HG03039 (cell line): ENCODE data around the gene ZNF627.
"Not testable (repeated sequence)": the region's sequence is repeated elsewhere in the genome, so short reads cannot be mapped to it uniquely, and the experiment has no call there.

Experiments
- ATAC-seq: cut with Tn5 transposase; IDR thresholded peaks from one replicate; pipeline ENCODE4 v1.9.1; 2021; ENCODE audit warnings: mild to moderate bottlenecking, moderate library complexity; ENCODE audit not compliant: unreplicated experiment

Gene ZNF627

GRCh38 chr19:11620553-11620952 lies 23.3 kb downstream of the ZNF627 start:
- no peak for ATAC-seq

GRCh38 chr19:11622401-11622800 lies 25.1 kb downstream of the ZNF627 start:
- ATAC-seq: not testable (repeated sequence)

GRCh38 chr19:11624069-11624463 lies 26.8 kb downstream of the ZNF627 start:
- no peak for ATAC-seq

GRCh38 chr19:11626252-11626651 lies 29.0 kb downstream of the ZNF627 start:
- ATAC-seq: no peak

GRCh38 chr19:11633223-11633622 lies 35.9 kb downstream of the ZNF627 start:
- no peak for ATAC-seq

- not testable (repeated sequence) for ATAC-seq
Observed at GRCh38 chr19:11634018-11634662, 36.9 kb downstream of the ZNF627 start.

GRCh38 chr19:11639245-11639601 lies 41.9 kb downstream of the ZNF627 start:
- no peak for ATAC-seq

GRCh38 chr19:11639602-11640471 lies 42.6 kb downstream of the ZNF627 start:
- ATAC-seq: peak; percentile 95

- no peak for ATAC-seq
Observed at GRCh38 chr19:11641244-11641643, 44.0 kb downstream of the ZNF627 start.

GRCh38 chr19:11642902-11643301 lies 45.6 kb downstream of the ZNF627 start:
- ATAC-seq: no peak

GRCh38 chr19:11649941-11650340 lies 52.7 kb downstream of the ZNF627 start:
- ATAC-seq: no peak

GRCh38 chr19:11651062-11651461 lies 53.8 kb downstream of the ZNF627 start:
- ATAC-seq: no peak

GRCh38 chr19:11652056-11652455 lies 54.8 kb downstream of the ZNF627 start:
- no peak for ATAC-seq

- no peak for ATAC-seq
Observed at GRCh38 chr19:11652492-11652891, 55.2 kb downstream of the ZNF627 start.

GRCh38 chr19:11656535-11656934 lies 59.3 kb downstream of the ZNF627 start:
- ATAC-seq: no peak

GRCh38 chr19:11657307-11657706 lies 60.0 kb downstream of the ZNF627 start:
- ATAC-seq: no peak

- ATAC-seq: no peak
Observed at GRCh38 chr19:11658970-11659369, 61.7 kb downstream of the ZNF627 start.

- no peak for ATAC-seq
Observed at GRCh38 chr19:11659612-11660011, 62.3 kb downstream of the ZNF627 start.

GRCh38 chr19:11662278-11662677 lies 65.0 kb downstream of the ZNF627 start:
- no peak for ATAC-seq

GRCh38 chr19:11663181-11663591 lies 65.9 kb downstream of the ZNF627 start:
- ATAC-seq: no peak
